MM.1S (cell line): Measurements from ENCODE around the gene SCMH1.

Source experiments
- DNase-seq: peaks from one replicate; pipeline ENCODE4 v3.0.0-alpha.2; 2015
- H2AFZ ChIP-seq: fragments of 300-600 bp; sonication (generic); 2 replicates; pipeline ENCODE4 v1.6.0; 2016; ENCODE audit warnings: antibody characterized with exemption, low read length
- H3F3A ChIP-seq: fragments of 300-600 bp; sonication (generic); 2 replicates; pipeline ENCODE4 v1.6.1; 2016; ENCODE audit warnings: mild to moderate bottlenecking, antibody characterized with exemption, low read length, moderate library complexity, mixed read lengths; ENCODE audit not compliant: insufficient read depth
- H3K27ac ChIP-seq: fragments of 300-600 bp; sonication (generic); 2 replicates; pipeline ENCODE4 v1.5.1; 2016; ENCODE audit warnings: mild to moderate bottlenecking, low read length
- H3K27me3 ChIP-seq: fragments of 300-600 bp; sonication (generic); replicated peaks from 2 replicates; pipeline ENCODE4 v1.6.0; 2016; ENCODE audit warnings: low read length; ENCODE audit not compliant: insufficient read depth
- H3K36me3 ChIP-seq: fragments of 300-600 bp; sonication (generic); replicated peaks from 2 replicates; pipeline ENCODE4 v1.6.1; 2016; ENCODE audit warnings: mild to moderate bottlenecking, low read length, mixed read lengths; ENCODE audit not compliant: insufficient read depth
- H3K4me1 ChIP-seq: fragments of 300-600 bp; sonication (generic); 2 replicates; pipeline ENCODE4 v1.6.1; 2016; ENCODE audit warnings: low read length, mixed read lengths
- H3K4me2 ChIP-seq: fragments of 300-600 bp; sonication (generic); 2 replicates; pipeline ENCODE4 v1.6.0; 2016; ENCODE audit warnings: low read depth, low read length
- H3K4me3 ChIP-seq: fragments of 300-600 bp; sonication (generic); 2 replicates; pipeline ENCODE4 v1.5.1; 2016; ENCODE audit warnings: low read length, mixed read lengths
- H3K79me2 ChIP-seq: fragments of 300-600 bp; sonication (generic); 2 replicates; pipeline ENCODE4 v1.6.1; 2016; ENCODE audit warnings: mixed run types, low read length, mixed read lengths
- H3K9ac ChIP-seq: fragments of 300-600 bp; sonication (generic); 2 replicates; pipeline ENCODE4 v1.6.1; 2016; ENCODE audit warnings: low read length, mixed read lengths
- H3K9me2 ChIP-seq: fragments of 300-600 bp; sonication (generic); replicated peaks from 2 replicates; pipeline ENCODE4 v1.6.1; 2016; ENCODE audit warnings: mild to moderate bottlenecking, low read length, mixed read lengths; ENCODE audit not compliant: insufficient read depth
- H3K9me3 ChIP-seq: fragments of 300-600 bp; sonication (generic); replicated peaks from 2 replicates; pipeline ENCODE4 v1.6.1; 2016; ENCODE audit warnings: mild to moderate bottlenecking, low read length, mixed read lengths; ENCODE audit not compliant: insufficient read depth
- H4K20me1 ChIP-seq: fragments of 300-600 bp; sonication (generic); 2 replicates; pipeline ENCODE4 v1.6.1; 2016; ENCODE audit warnings: mild to moderate bottlenecking, low read length, moderate library complexity, mixed read lengths; ENCODE audit not compliant: insufficient read depth
- CTCF ChIP-seq: fragments of 300-600 bp; sonication (generic); IDR thresholded peaks from 2 replicates; pipeline ENCODE4 v1.5.1; 2016; ENCODE audit warnings: antibody characterized with exemption, low read length, mixed read lengths
- EZH2 ChIP-seq: fragments of 300-600 bp; sonication (generic); optimal IDR thresholded peaks from 2 replicates; pipeline ENCODE3; 2017; ENCODE audit warnings: low read depth, mild to moderate bottlenecking, antibody characterized with exemption, low read length, mixed read lengths
- EZH2phosphoT487 ChIP-seq: fragments of 300-600 bp; sonication (generic); IDR thresholded peaks from 2 replicates; pipeline ENCODE4 v1.6.1; 2018; ENCODE audit warnings: antibody characterized with exemption, low read length

The SCMH1 gene

GRCh38 chr1:41109310-41110197 lies 132.6 kb downstream of the SCMH1 start:
- DNase-seq: no peak
- Histone ChIP-seq H3K4me2 (no peak overlapping the region), H2AFZ (no peak overlapping the region)

DNA sequence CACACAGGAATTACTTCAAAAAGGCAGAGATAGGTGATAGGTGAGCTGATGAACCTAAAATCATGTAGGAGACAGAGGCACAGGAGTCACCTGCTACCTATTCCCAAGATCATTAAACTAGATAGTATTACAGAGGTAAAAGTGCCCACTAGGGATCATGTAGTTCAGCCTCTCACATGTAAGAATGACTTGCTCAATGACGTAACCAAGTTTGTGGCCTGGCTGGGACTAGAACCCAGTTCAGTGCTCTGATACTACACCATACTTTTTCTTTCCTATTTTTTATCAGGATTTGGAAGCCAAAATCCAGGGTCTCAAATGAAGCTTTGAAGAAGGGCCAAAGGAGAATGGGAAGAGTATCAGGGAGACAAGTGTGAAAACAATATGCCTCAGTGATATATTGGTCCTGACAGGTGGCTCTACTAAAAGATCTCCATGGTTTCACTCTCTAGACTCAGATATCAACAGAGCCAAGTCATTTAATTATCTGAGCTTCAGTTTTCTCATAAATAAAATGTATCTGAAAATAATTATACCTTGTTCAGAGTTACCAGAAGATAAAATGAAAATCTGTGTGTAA lies 133.3 kb downstream of the SCMH1 start:
- Histone ChIP-seq H4K20me1 (no peaks in the 10 kb centered on the region), H3K27ac (no peak overlapping the region), H3K4me3 (no peak overlapping the region), H3K27me3 (no peaks in the 10 kb centered on the region), H3K36me3 (no peaks in the 10 kb centered on the region), H3F3A (no peaks in the 10 kb centered on the region), H3K9me2 (no peaks in the 10 kb centered on the region), H2AFZ (no peak overlapping the region), H3K79me2 (no peaks in the 10 kb centered on the region), H3K9ac (no peak overlapping the region), H3K4me1 (peaks cover 4% of the 10 kb centered on the region; the same call in 1 of the 2 replicates), H3K4me2 (no peak overlapping the region), H3K9me3 (no peaks in the 10 kb centered on the region)
- TF ChIP-seq CTCF (no peak), EZH2phosphoT487 (no peak), EZH2 (no peak)
- no peak for DNase-seq

More at GRCh38 chr1:41109310-41110197, 132.6 kb downstream of the SCMH1 start:
- TF ChIP-seq EZH2 (no peak), CTCF (no peak), EZH2phosphoT487 (no peak)
- H3K79me2 ChIP-seq: no peaks in the 10 kb centered on the region
- no peaks in the 10 kb centered on the region for H3K9me3 ChIP-seq
- no peaks in the 10 kb centered on the region for H3F3A ChIP-seq
- H3K9me2 ChIP-seq: no peaks in the 10 kb centered on the region
- no peaks in the 10 kb centered on the region for H3K27me3 ChIP-seq
- H4K20me1 ChIP-seq: no peaks in the 10 kb centered on the region
- no peak overlapping the region for H3K27ac ChIP-seq
- H3K4me1 ChIP-seq: no peaks in the 10 kb centered on the region
- H3K36me3 ChIP-seq: no peaks in the 10 kb centered on the region
- H3K9ac ChIP-seq: no peak overlapping the region
- no peak overlapping the region for H3K4me3 ChIP-seq

GRCh38 chr1:41103766-41104165 lies 138.3 kb downstream of the SCMH1 start:
- TF ChIP-seq EZH2 (no peak), EZH2phosphoT487 (no peak), CTCF (no peak)
- Histone ChIP-seq H3K9me2 (no peaks in the 10 kb centered on the region), H2AFZ (no peak overlapping the region), H3K9me3 (no peaks in the 10 kb centered on the region), H3K4me3 (no peak overlapping the region), H3K9ac (no peak overlapping the region), H4K20me1 (no peaks in the 10 kb centered on the region), H3K27ac (no peak overlapping the region), H3K4me1 (peaks cover 4% of the 10 kb centered on the region; the same call in 1 of the 2 replicates), H3K36me3 (no peaks in the 10 kb centered on the region; the same call in 1 of the 2 replicates), H3K4me2 (no peak overlapping the region), H3K27me3 (no peaks in the 10 kb centered on the region), H3F3A (no peaks in the 10 kb centered on the region), H3K79me2 (no peaks in the 10 kb centered on the region)
- no peak for DNase-seq
